Smooth muscle cell (in vitro differentiated cells): ENCODE results near the gene BCAT1. TPM values are rescaled to one million over a fixed set of nuclear protein-coding genes. Genes with fewer than 3 reads are reported as not detected.
A peak's percentile ranks its signal among the peaks of the same experiment; 100 is the strongest.

ENCODE experiments used
- DNase-seq: peaks from one replicate; lab custom pipeline; 2025; ENCODE audit not compliant: unreplicated experiment; lab: John Stamatoyannopoulos, UW
- H2AFZ ChIP-seq: fragments of 200-600 bp; sonication (generic); 2 replicates; pipeline ENCODE4 v1.6.0; 2016; ENCODE audit warnings: antibody characterized with exemption, low read depth, mild to moderate bottlenecking
- H3F3A ChIP-seq: fragments of 200-600 bp; sonication (generic); 2 replicates; pipeline ENCODE4 v1.6.0; 2017; ENCODE audit warnings: antibody characterized with exemption, low read depth
- H3K27ac ChIP-seq: fragments of 200-600 bp; sonication (generic); 2 replicates; pipeline ENCODE4 v1.5.1; 2016; ENCODE audit warnings: low read depth, mild to moderate bottlenecking
- H3K27me3 ChIP-seq: fragments of 200-600 bp; sonication (generic); 2 replicates; pipeline ENCODE4 v1.6.1; 2016; ENCODE audit warnings: low read depth, mild to moderate bottlenecking
- H3K36me3 ChIP-seq: fragments of 200-600 bp; sonication (generic); 2 replicates; pipeline ENCODE4 v1.5.1; 2016; ENCODE audit warnings: low read depth
- H3K4me1 ChIP-seq: fragments of 200-600 bp; sonication (generic); 2 replicates; pipeline ENCODE4 v1.5.1; 2016; ENCODE audit warnings: low read depth
- H3K4me2 ChIP-seq: fragments of 200-600 bp; sonication (generic); 2 replicates; pipeline ENCODE4 v1.6.0; 2016; ENCODE audit warnings: mild to moderate bottlenecking
- H3K4me3 ChIP-seq: fragments of 200-600 bp; sonication (generic); 2 replicates; pipeline ENCODE4 v1.5.1; 2016; ENCODE audit warnings: mild to moderate bottlenecking
- H3K79me2 ChIP-seq: fragments of 200-600 bp; sonication (generic); 2 replicates; pipeline ENCODE4 v1.6.0; 2016; ENCODE audit warnings: low read depth, mild to moderate bottlenecking
- H3K9ac ChIP-seq: fragments of 200-600 bp; sonication (generic); 2 replicates; pipeline ENCODE4 v1.6.0; 2016; ENCODE audit warnings: low read depth
- H3K9me3 ChIP-seq: fragments of 200-600 bp; sonication (generic); replicated peaks from 2 replicates; pipeline ENCODE4 v1.5.1; 2016; ENCODE audit warnings: low read depth
- H4K20me1 ChIP-seq: fragments of 200-600 bp; sonication (generic); 2 replicates; pipeline ENCODE4 v1.6.0; 2016; ENCODE audit warnings: low read depth
- CTCF ChIP-seq: fragments of 200-600 bp; sonication (generic); IDR thresholded peaks from 2 replicates; pipeline ENCODE4 v1.5.1; 2017; ENCODE audit warnings: borderline replicate concordance, mild to moderate bottlenecking, antibody characterized with exemption; ENCODE audit not compliant: insufficient read depth, poor library complexity, severe bottlenecking
- WGBS: methylation state at CpG from one replicate; pipeline ENCODE4 v1.1.7; 2016; ENCODE audit warnings: low lambda C conversion rate; 5-methylcytosine and 5-hydroxymethylcytosine counted together
- polyA plus RNA-seq: library from polyadenylated mRNA; unstranded; fragments of >200 nt; fragmentation: Nextera tagmentation; extraction: Ambion mirVana; gene quantifications from 2 replicates; pipeline ENCODE4 v1.2.1, GENCODE V29; 2016
- total RNA-seq: library from RNA; depleted of rRNA; stranded (reverse); fragments of >200 nt; gene quantifications from 2 replicates; pipeline ENCODE4 v1.2.3, GENCODE V29; 2014

The BCAT1 gene
- total and polyA plus RNA-seq, 2 experiments from 2014 or later, result 78.2 to 174 TPM

GRCh38 chr12:24768415-24768814 lies 180.5 kb downstream of the BCAT1 start:
- TF ChIP-seq CTCF, result no peak
- DNase-seq, result no peak
- Histone ChIP-seq H3K9ac (no peak overlapping the region), H2AFZ (no peak overlapping the region), H3K4me3 (no peak overlapping the region), H4K20me1 (no peaks in the 10 kb centered on the region), H3K79me2 (no peaks in the 10 kb centered on the region), H3K36me3 (no peaks in the 10 kb centered on the region), H3F3A (no peaks in the 10 kb centered on the region), H3K27me3 (no peaks in the 10 kb centered on the region), H3K4me1 (no peaks in the 10 kb centered on the region), H3K27ac (no peak overlapping the region), H3K9me3 (no peaks in the 10 kb centered on the region), H3K4me2 (no peak overlapping the region)

- DNase-seq, result no peak
- 80% methylated on average over 1 of the region's 1 CpG for WGBS
These were observed 181.9 kb downstream of the BCAT1 start for GRCh38 chr12:24767016-24767415.

DNA sequence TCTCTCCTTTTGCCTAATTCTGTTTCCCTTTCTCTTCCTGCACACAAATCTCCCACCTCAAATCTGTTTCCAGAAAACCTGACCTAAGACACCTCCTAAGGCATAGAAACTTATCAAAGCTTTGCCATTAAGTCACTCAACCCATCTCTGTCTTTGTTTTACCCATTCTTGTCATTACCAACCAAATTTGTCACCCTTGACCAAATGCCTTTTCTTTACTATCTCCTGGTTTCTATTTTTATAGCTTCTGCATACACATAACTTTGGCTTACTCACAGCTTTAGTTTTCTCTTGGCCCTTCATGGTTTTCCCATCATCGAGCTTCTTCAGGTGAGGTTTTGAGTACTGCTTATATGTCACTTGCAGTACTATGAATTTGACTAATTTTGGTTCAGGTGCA lies 184.2 kb downstream of the BCAT1 start:
- H4K20me1 ChIP-seq, result no peaks in the 10 kb centered on the region
- WGBS, result 84% methylated on average over 1 of the region's 1 CpG
- H3K4me3 ChIP-seq, result no peak overlapping the region
- no peak for DNase-seq
- no peaks in the 10 kb centered on the region for H3F3A ChIP-seq
- no peaks in the 10 kb centered on the region for H3K36me3 ChIP-seq
- no peak overlapping the region for H3K27ac ChIP-seq
- H2AFZ ChIP-seq, result no peak overlapping the region
- no peak overlapping the region for H3K4me2 ChIP-seq
- peaks cover 15% of the 10 kb centered on the region for H3K4me1 ChIP-seq
- no peak overlapping the region for H3K9ac ChIP-seq
- H3K9me3 ChIP-seq, result no peaks in the 10 kb centered on the region
- no peaks in the 10 kb centered on the region for H3K79me2 ChIP-seq
- no peaks in the 10 kb centered on the region for H3K27me3 ChIP-seq
- no peak for TF ChIP-seq CTCF

More at GRCh38 chr12:24767016-24767415, 181.9 kb downstream of the BCAT1 start:
- no peak overlapping the region for H2AFZ ChIP-seq
- H3K4me2 ChIP-seq, result no peak overlapping the region
- H3K79me2 ChIP-seq, result no peaks in the 10 kb centered on the region
- H3F3A ChIP-seq, result no peaks in the 10 kb centered on the region
- no peak overlapping the region for H3K4me3 ChIP-seq
- no peaks in the 10 kb centered on the region for H3K9me3 ChIP-seq
- H4K20me1 ChIP-seq, result no peaks in the 10 kb centered on the region
- H3K36me3 ChIP-seq, result no peaks in the 10 kb centered on the region
- TF ChIP-seq CTCF, result no peak
- H3K27me3 ChIP-seq, result no peaks in the 10 kb centered on the region
- no peak overlapping the region for H3K9ac ChIP-seq
- no peaks in the 10 kb centered on the region for H3K4me1 ChIP-seq
- H3K27ac ChIP-seq, result peak overlapping the region; percentile 19

DNA sequence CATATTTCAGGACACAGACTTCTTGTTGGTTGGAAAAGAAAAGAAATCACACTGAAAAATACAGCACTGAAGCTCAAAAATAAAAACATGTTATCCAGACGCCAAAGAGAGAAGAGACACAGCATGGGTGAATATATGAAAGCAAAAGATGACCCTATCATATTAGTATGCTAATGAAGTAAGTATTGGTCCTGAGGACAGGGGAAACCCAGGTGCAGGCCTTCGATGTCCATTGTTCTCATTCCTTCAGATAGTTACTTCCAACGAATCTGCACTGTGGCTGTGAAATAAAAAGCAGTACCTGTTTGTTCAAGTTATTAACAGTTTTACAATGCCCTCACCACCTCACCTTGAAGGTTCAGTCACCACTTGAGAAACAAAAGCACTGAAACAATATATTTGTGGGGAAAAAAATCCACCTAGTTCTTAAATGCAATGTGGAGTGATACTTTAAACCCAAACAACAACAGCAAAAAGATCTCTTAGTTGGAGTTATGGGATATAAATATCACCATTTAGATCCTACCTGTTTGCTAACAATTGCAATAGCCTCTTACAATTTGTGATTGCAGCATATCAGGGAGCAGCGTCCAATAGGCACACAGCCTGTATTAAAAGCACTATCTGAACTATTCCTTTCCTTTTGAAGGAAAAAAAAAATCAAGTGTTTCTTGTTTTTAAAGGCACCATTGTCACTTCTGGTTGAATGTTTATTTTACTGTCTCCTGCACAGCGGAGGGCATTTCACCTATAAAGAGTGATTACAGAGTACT lies 188.1 kb downstream of the BCAT1 start:
- no peak for DNase-seq
- Histone ChIP-seq H3F3A (peaks cover 15% of the 10 kb centered on the region), H3K4me1 (peaks cover 28% of the 10 kb centered on the region), H3K9me3 (no peaks in the 10 kb centered on the region), H3K36me3 (no peaks in the 10 kb centered on the region), H3K27ac (peak overlapping the region; percentile 89), H3K9ac (no peak overlapping the region), H3K4me2 (peak overlapping the region; percentile 15), H3K27me3 (no peaks in the 10 kb centered on the region), H3K79me2 (no peaks in the 10 kb centered on the region), H3K4me3 (no peak overlapping the region), H2AFZ (peak overlapping the region; percentile 46), H4K20me1 (no peaks in the 10 kb centered on the region)
- TF ChIP-seq CTCF, result no peak
- WGBS, result 79% methylated on average over 5 of the region's 5 CpGs
